HG03097 (cell line): Measurements from ENCODE around the gene RANBP1.

Experiments
- ATAC-seq: cut with Tn5 transposase; IDR thresholded peaks from one replicate; pipeline ENCODE4 v1.9.1; 2021; ENCODE audit not compliant: unreplicated experiment, low FRiP score

RANBP1 gene

GRCh38 chr22:20133930-20134549 lies 18.1 kb downstream of the RANBP1 start:
- no peak for ATAC-seq

GRCh38 chr22:20135265-20135664 lies 19.4 kb downstream of the RANBP1 start:
- no peak for ATAC-seq

- ATAC-seq: no peak
Observed at GRCh38 chr22:20135806-20136602, 20.1 kb downstream of the RANBP1 start.

- ATAC-seq: no peak
Observed at GRCh38 chr22:20136603-20136873, 20.6 kb downstream of the RANBP1 start.

GRCh38 chr22:20137113-20137512 lies 21.2 kb downstream of the RANBP1 start:
- ATAC-seq: no peak

GRCh38 chr22:20137671-20138416 lies 21.9 kb downstream of the RANBP1 start:
- ATAC-seq: no peak

- no peak for ATAC-seq
Observed at GRCh38 chr22:20138417-20138738, 22.5 kb downstream of the RANBP1 start.

- no peak for ATAC-seq
Observed at GRCh38 chr22:20138868-20139267, 23.0 kb downstream of the RANBP1 start.

- no peak for ATAC-seq
Observed at GRCh38 chr22:20139391-20140106, 23.6 kb downstream of the RANBP1 start.

- no peak for ATAC-seq
Observed at GRCh38 chr22:20140107-20140445, 24.2 kb downstream of the RANBP1 start.

GRCh38 chr22:20140521-20140964 lies 24.6 kb downstream of the RANBP1 start:
- ATAC-seq: no peak

- ATAC-seq: no peak
Observed at GRCh38 chr22:20141186-20142077, 25.5 kb downstream of the RANBP1 start.

- no peak for ATAC-seq
Observed at GRCh38 chr22:20142711-20143621, 27.1 kb downstream of the RANBP1 start.

GRCh38 chr22:20143883-20144665 lies 28.2 kb downstream of the RANBP1 start:
- ATAC-seq: no peak

GRCh38 chr22:20145206-20145831 lies 29.4 kb downstream of the RANBP1 start:
- no peak for ATAC-seq

- no peak for ATAC-seq
Observed at GRCh38 chr22:20145832-20146223, 29.9 kb downstream of the RANBP1 start.

- ATAC-seq: no peak
Observed at GRCh38 chr22:20146777-20147176, 30.9 kb downstream of the RANBP1 start.
